Measurements from ENCODE around the gene PLXNB1.

PLXNB1 gene

GRCh38 chr3:48388966-48389365 is 40.9 kb downstream of the PLXNB1 start:
- ChIA-PET POLR2A (no interaction called here), CTCF (interaction anchor here (0.7 to 1.3 kb wide), 4 partner anchors 12 to 246 kb away, joined by 3 to 5 read pairs (median 4); partner anchors contain the start of gene SLC26A6)
- H3K9me3 ChIP-seq (ENCODE audit: control insufficient read depth, insufficient read depth, low read depth, low read length), result no peaks in the 10 kb centered on the region
- TF ChIP-seq ZNF239 (tag by site-specific recombination; IDR thresholded peaks at IDR 0.05) (no peak), TRIM28 (IDR thresholded peaks at IDR 0.05; ENCODE audit: borderline replicate concordance, low read length) (no peak), ZNF621 (tag by site-specific recombination; IDR thresholded peaks at IDR 0.05) (no peak), PRDM6 (tag by site-specific recombination; IDR thresholded peaks at IDR 0.05) (no peak), ZBTB49 (tag by site-specific recombination; IDR thresholded peaks at IDR 0.05; ENCODE audit: low read depth) (no peak), KLF8 (tag by site-specific recombination; IDR thresholded peaks at IDR 0.05) (no peak), ZBTB8A (tag by site-specific recombination; IDR thresholded peaks at IDR 0.05) (no peak), SCRT2 (tag by site-specific recombination; IDR thresholded peaks at IDR 0.05) (no peak)
- H3K4me3 ChIP-seq (ENCODE audit: low read depth, low read length), result no peak overlapping the region
- no peak overlapping the region for H3K27ac ChIP-seq (ENCODE audit: extremely low read depth, low read depth, low read length)
- no peaks in the 10 kb centered on the region for H3K36me3 ChIP-seq (ENCODE audit: control insufficient read depth in 2 of 2, insufficient read depth in 1 of 2, low read length in 2 of 2)
- no peaks in the 10 kb centered on the region for H3K4me1 ChIP-seq (ENCODE audit: control insufficient read depth, insufficient read depth, low read length)

- H3K27ac ChIP-seq (ENCODE audit: extremely low read depth, low read depth, low read length), result no peak overlapping the region
- H3K36me3 ChIP-seq (ENCODE audit: control insufficient read depth in 2 of 2, insufficient read depth in 1 of 2, low read length in 2 of 2), result no peaks in the 10 kb centered on the region
- TF ChIP-seq ZNF600 (tag by site-specific recombination; IDR thresholded peaks at IDR 0.05) (no peak), ZNF658 (tag by site-specific recombination; IDR thresholded peaks at IDR 0.05) (no peak)
- ChIA-PET POLR2A (no interaction called here), CTCF (interaction anchor here (1.6 to 2.7 kb wide), 3 partner anchors 13 to 49 kb away, joined by 6 to 14 read pairs (median 7); no protein-coding TSS in a partner anchor)
- no peaks in the 10 kb centered on the region for H3K9me3 ChIP-seq (ENCODE audit: control insufficient read depth, insufficient read depth, low read depth, low read length)
- H3K4me3 ChIP-seq (ENCODE audit: low read depth, low read length), result no peak overlapping the region
- no peaks in the 10 kb centered on the region for H3K4me1 ChIP-seq (ENCODE audit: control insufficient read depth, insufficient read depth, low read length)
These were observed 42.3 kb downstream of the PLXNB1 start for GRCh38 chr3:48387634-48388033.

GRCh38 chr3:48372862-48373435 is 56.9 kb downstream of the PLXNB1 start:
- Histone ChIP-seq H3K9me3 (ENCODE audit: control insufficient read depth, insufficient read depth, low read depth, low read length) (no peaks in the 10 kb centered on the region), H3K27ac (ENCODE audit: extremely low read depth, low read depth, low read length) (no peak overlapping the region), H3K4me1 (ENCODE audit: control insufficient read depth, insufficient read depth, low read length) (no peaks in the 10 kb centered on the region), H3K36me3 (ENCODE audit: control insufficient read depth in 2 of 2, insufficient read depth in 1 of 2, low read length in 2 of 2) (no peaks in the 10 kb centered on the region), H3K4me3 (ENCODE audit: low read depth, low read length) (no peak overlapping the region)
- CTCF ChIA-PET, result interaction anchor here (0.6 kb wide), 1 partner anchor 21 kb away, joined by 3 read pairs; no protein-coding TSS in a partner anchor
- POLR2A ChIA-PET, result no interaction called here
- TF ChIP-seq ZNF555 (tag by site-specific recombination; conservative IDR thresholded peaks at IDR 0.05) (no peak), ZNF514 (tag by site-specific recombination; IDR thresholded peaks at IDR 0.05) (no peak), ZNF274 (IDR thresholded peaks at IDR 0.05; ENCODE audit: low read length) (no peak), ZNF274 (tag by site-specific recombination; IDR thresholded peaks at IDR 0.05; ENCODE audit: borderline replicate concordance) (no peak), ZFP41 (tag by site-specific recombination; IDR thresholded peaks at IDR 0.05; ENCODE audit: borderline replicate concordance) (no peak), WT1 (tag by site-specific recombination; IDR thresholded peaks at IDR 0.05) (no peak), HOXC10 (CRISPR knock-in tag; IDR thresholded peaks at IDR 0.05) (no peak), ZNF223 (tag by site-specific recombination; IDR thresholded peaks at IDR 0.05) (no peak), YY1 (tag by site-specific recombination; IDR thresholded peaks at IDR 0.05) (no peak), ZNF18 (tag by site-specific recombination; IDR thresholded peaks at IDR 0.05) (no peak), ZNF639 (tag by site-specific recombination; IDR thresholded peaks at IDR 0.05) (no peak), ZNF571 (tag by site-specific recombination; IDR thresholded peaks at IDR 0.05) (no peak), ZNF19 (tag by site-specific recombination; IDR thresholded peaks at IDR 0.05; ENCODE audit: low read depth) (no peak), ZBTB17 (tag by site-specific recombination; IDR thresholded peaks at IDR 0.05) (no peak), ZNF433 (tag by site-specific recombination; IDR thresholded peaks at IDR 0.05; ENCODE audit: low read depth) (no peak), ZNF707 (tag by site-specific recombination; IDR thresholded peaks at IDR 0.05) (no peak)

Measured in HEK293 (cell line).